Stimulated activated naive CD8-positive, alpha-beta T cell treated with anti-CD3 and anti-CD28 coated beads, Interleukin-15, amount 100 ng/mL, for 72 hours (primary cell): Measurements from ENCODE around the gene PILRA.
"Not testable (repeated sequence)": the region's sequence is repeated elsewhere in the genome, so short reads cannot be mapped to it uniquely, and the experiment has no call there.

Experiments
- ATAC-seq: fragments of 150-1000 bp; cut with Tn5 transposase; 2 replicates; pipeline ENCODE4 v1.10.0; 2021; ENCODE audit warnings: mild to moderate bottlenecking, moderate library complexity
- DNase-seq, 2 donors: peaks; one replicate each; pipeline ENCODE4 v3.0.0; 2021 to 2022
- H3K27ac Mint-ChIP-seq, 2 donors: one replicate each; pipeline ENCODE4 v1.8.0; 2022; ENCODE audit warnings: mild to moderate bottlenecking in 2 of 2, mixed read lengths in 2 of 2, moderate library complexity in 2 of 2
- H3K27me3 Mint-ChIP-seq: one replicate; pipeline ENCODE4 v1.8.0; 2022; ENCODE audit warnings: mixed read lengths
- H3K4me1 Mint-ChIP-seq: one replicate; pipeline ENCODE4 v1.8.0; 2022; ENCODE audit warnings: mild to moderate bottlenecking, mixed read lengths
- H3K4me3 Mint-ChIP-seq, 2 donors: one replicate each; pipeline ENCODE4 v1.8.0; 2022; ENCODE audit warnings: mild to moderate bottlenecking in 2 of 2, mixed read lengths in 2 of 2, moderate library complexity in 1 of 2
- H3K9me3 Mint-ChIP-seq, 2 donors: one replicate each; pipeline ENCODE4 v1.8.0; 2022; ENCODE audit warnings: mixed read lengths in 2 of 2

PILRA gene

DNA sequence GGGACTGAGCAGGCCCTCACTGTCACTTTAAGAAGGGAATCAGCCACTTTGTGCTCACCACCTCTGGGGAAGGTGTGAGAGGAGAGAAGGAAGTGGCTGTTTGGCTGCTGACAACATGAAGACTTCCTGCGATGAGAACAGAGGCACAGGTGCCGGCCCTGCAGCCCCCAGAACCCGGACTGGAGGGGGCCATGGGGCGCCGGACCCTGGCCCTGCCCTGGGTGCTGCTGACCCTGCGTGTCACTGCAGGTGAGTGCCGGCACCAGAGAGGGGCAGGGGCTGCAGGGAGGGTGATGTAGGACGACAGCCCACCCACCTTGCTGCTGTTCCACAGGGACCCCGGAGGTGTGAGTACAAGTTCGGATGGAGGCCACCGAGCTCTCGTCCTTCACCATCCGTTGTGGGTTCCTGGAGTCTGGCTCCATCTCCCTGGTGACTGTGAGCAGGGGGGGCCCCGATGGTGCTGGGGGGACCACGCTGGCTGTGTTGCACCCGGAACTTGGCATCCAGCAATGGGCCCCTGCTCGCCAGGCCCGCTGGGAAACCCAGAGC is 21.0 kb upstream of the PILRA start:
- peak overlapping the region; percentile 33 to 86 for H3K27ac Mint-ChIP-seq
- ATAC-seq: peak; percentile 81
- peaks cover 53% of the 10 kb centered on the region for H3K4me1 Mint-ChIP-seq
- not testable (repeated sequence) for DNase-seq, H3K27me3 Mint-ChIP-seq, H3K9me3 Mint-ChIP-seq
- peak overlapping the region in 1 of 2 donors; percentile 90 for H3K4me3 Mint-ChIP-seq

DNA sequence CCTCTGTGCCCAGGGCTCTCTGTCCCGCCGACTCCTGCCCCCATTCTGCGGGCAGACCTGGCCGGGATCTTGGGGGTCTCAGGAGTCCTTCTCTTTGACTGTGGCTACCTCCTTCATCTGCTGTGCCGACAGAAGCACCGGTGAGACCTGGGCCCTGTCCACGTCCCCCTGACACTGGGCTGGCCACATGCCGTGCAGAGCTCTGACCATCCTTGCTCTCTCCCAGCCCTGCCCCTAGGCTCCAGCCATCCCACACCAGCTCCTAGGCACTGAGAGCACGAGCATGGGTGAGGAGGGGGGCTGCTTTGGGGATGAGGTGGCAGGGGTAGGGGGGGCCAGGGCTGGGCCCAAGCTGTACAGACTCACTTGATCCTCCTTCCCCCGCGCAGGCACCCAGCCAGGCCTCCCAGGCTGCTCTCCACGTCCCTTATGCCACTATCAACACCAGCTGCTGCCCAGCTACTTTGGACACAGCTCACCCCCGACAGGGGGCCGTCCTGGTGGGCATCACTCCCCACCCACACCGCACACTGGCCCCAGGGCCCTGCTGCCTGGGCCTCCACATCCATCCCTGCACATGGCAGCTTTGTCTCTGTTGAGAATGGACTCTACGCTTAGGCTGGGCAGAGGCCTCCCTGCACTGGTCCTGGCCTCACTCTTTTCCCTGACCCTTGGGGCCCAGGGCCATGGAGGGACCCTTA is 20.2 kb upstream of the PILRA start:
- Mint-ChIP-seq H3K4me3 (peak overlapping the region; percentile 70 to 90), H3K9me3 (no peaks in the 10 kb centered on the region)
- ATAC-seq: peak; percentile 13

DNA sequence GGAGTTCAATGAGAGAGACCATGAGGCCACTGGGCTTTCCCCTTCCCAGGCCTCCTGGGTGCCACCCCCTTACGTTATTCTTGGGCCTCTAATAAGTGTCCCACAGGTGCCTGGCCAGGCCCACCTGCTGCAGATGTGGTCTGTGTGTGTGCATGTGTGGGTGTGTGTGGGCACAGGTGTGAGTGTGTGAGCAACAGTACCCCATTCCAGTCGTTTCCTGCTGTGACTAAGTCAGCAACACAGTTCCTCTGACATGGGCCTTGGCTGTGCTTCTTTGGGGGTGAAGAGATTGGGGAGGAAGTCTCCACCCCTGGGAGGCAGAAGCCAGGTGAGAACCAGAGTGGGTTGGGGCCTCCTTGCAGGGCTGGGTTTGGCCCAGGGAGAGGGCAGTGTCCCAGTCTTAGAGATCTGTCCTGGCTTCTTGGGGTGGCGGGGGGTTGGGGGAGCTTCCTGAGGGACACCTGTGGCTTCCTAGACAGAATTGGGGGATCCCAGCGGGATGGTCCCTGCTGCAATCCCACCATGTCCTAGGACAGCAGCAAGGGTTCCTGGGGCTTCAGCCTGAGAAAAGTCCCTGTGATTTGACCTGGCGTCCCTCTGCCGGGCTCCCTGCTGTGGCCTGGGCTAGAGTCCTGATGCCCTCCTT is 19.5 kb upstream of the PILRA start:
- Mint-ChIP-seq H3K27ac (peak overlapping the region; percentile 62 to 93), H3K4me3 (peak overlapping the region; percentile 70 to 90), H3K4me1 (peaks cover 54% of the 10 kb centered on the region), H3K9me3 (no peaks in the 10 kb centered on the region), H3K27me3 (no peaks in the 10 kb centered on the region)
- DNase-seq (peak in 1 of 2 donors; percentile 37), ATAC-seq (peak; percentile 69)

More for the DNA sequence above, 20.2 kb upstream of the PILRA start:
- Mint-ChIP-seq H3K27me3 (no peaks in the 10 kb centered on the region), H3K4me1 (peaks cover 54% of the 10 kb centered on the region), H3K27ac (peak overlapping the region; percentile 62 to 93)
- no peak for DNase-seq

DNA sequence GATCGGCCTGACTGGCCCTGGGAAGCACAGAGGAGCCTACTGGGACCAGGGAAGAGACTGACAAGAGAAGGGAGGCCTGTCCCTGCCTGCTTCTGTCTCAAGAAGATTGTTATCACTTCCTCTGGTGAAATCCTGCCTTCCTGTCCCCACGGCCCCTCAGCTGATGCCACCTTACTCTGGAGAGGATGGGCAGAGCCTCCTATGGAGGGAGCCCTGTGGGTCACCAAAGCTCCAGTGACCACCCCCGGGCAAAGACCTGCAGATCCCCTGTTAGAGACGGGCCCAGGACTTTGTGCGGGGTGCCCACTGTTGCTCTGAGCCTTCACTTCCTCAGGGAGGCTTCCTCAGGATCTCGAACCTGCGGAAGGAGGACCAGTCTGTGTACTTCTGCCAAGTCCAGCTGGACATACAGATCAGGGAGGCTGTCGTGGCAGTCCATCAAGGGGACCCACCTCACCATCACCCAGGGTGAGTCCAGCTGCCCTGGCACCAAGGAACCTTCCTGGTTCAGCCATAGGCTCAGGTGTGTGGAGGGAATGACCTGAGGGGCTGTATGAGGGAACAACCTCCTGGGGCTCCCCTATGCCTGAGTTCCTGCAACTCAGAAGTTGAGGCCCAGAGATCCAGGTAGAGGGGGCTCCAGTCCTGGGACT is 16.7 kb upstream of the PILRA start:
- Mint-ChIP-seq H3K27me3 (no peaks in the 10 kb centered on the region), H3K9me3 (no peaks in the 10 kb centered on the region), H3K4me1 (peaks cover 33% of the 10 kb centered on the region), H3K27ac (peak overlapping the region in 1 of 2 donors; percentile 87), H3K4me3 (no peak overlapping the region)
- DNase-seq: no peak
- ATAC-seq: no peak

DNA sequence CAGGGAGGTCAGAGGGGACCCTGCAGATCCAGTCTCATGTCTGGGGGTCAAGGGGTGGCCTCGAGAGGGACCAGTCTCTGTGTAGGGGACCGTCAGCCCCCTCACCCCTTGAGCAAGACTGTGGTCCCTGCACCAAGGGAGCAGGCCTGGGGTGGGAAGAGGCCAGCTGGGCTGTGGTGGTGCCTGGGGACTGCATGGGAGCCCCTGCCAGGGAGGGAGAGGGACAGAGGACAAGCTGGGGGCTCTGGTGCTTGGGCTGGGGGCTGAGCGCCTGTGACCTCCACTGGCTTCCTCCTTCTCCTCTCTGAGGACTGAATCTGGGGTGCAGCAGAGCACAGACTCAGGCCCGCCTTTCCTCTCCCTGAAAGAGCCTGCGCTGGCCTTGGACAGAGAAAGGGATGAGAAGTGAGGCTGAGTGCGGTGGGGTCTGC is 16.1 kb upstream of the PILRA start:
- Mint-ChIP-seq H3K27ac (peak overlapping the region in 1 of 2 donors; percentile 87), H3K9me3 (no peaks in the 10 kb centered on the region), H3K27me3 (no peaks in the 10 kb centered on the region), H3K4me3 (no peak overlapping the region), H3K4me1 (peaks cover 27% of the 10 kb centered on the region)
- DNase-seq: no peak
- no peak for ATAC-seq

DNA sequence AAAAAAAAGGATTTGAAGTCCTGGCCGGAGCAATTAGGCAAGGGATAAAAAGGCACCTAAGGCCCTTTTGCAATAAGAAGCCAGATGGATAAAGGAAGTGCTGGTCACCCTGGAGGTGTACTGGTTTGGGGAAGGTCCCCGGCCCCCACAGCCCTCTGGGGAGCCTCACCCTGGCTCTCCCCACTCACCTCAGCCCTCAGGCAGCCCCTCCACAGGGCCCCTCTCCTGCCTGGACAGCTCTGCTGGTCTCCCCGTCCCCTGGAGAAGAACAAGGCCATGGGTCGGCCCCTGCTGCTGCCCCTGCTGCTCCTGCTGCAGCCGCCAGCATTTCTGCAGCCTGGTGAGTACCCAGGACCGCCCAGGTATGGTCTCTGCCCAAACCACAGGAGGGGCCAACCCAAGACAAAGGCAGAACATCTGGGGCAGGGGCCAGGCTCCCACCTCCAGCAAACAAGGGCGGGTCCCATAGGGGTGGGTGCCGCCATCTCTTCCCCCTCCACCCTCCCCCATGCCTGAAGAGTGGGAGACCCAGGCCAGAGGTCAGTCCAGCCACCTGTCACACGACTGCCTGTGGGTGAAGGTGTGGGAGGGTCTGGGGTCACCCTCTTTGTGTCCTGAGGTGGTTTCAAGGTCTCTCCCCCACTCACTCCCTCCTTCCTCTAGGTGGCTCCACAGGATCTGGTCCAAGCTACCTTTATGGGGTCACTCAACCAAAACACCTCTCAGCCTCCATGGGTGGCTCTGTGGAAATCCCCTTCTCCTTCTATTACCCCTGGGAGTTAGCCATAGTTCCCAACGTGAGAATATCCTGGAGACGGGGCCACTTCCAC is 15.0 kb upstream of the PILRA start, which contains the start of gene PILRB:
PILRB (plus strand) TSS at position 91 of the 830 bp plus-strand sequence; CDS start at position 277, 186 bp downstream.
- no peaks in the 10 kb centered on the region for H3K27me3 Mint-ChIP-seq
- peaks cover 16% of the 10 kb centered on the region for H3K4me1 Mint-ChIP-seq
- no peaks in the 10 kb centered on the region for H3K9me3 Mint-ChIP-seq
- no peak within 1 kb of the TSS for H3K4me3 Mint-ChIP-seq
- ATAC-seq: no peak
- DNase-seq: no peak
- peak within 1 kb of the TSS in 1 of 2 donors; percentile 87 for H3K27ac Mint-ChIP-seq

DNA sequence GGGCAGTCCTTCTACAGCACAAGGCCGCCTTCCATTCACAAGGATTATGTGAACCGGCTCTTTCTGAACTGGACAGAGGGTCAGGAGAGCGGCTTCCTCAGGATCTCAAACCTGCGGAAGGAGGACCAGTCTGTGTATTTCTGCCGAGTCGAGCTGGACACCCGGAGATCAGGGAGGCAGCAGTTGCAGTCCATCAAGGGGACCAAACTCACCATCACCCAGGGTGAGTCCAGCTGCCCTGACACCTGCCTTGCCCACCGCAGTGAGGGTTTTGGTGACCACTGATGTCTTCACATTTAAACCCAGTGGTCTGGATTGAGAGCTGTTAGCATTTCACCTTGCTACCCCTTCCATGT is 14.5 kb upstream of the PILRA start:
- H3K4me1 Mint-ChIP-seq: peaks cover 16% of the 10 kb centered on the region
- no peaks in the 10 kb centered on the region for H3K27me3 Mint-ChIP-seq
- H3K9me3 Mint-ChIP-seq: no peaks in the 10 kb centered on the region
- peak overlapping the region in 1 of 2 donors; percentile 27 for H3K27ac Mint-ChIP-seq
- ATAC-seq (no peak), DNase-seq (no peak)
- H3K4me3 Mint-ChIP-seq: no peak overlapping the region

DNA sequence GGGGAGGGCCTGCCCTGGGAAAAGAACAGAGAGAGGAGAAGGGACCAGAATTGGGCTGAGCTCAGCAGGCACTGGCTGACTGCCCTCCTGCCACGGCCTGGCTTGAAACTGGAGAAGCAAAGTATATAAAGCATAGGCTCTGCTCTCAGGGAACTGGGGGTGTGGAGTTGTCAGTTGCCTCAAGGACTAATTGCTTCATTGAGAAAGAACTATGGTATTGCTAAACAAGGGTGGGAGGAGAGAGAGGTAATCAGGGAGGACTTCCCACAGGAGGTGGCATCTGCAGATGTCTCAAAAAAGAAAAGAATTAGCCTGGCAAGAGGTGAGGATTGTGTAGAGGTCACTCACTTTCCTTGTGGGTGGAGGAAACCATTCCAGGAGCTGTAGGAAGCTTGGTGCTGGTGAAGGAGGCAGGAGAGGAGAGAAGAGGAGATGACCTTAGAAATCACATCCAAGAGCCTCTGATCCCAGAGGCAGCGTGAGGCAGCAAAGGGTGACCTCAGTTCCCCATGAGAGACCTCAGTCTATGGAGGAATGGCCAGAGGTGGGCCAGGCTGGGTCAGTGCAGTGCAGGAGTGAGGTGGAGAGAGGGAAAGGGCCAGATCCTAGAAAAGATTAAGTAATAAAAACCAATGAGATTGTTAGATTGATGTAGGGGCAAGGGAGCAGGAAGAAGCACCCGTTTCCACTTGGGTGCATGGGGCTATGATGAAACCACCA is 13.0 kb upstream of the PILRA start:
- H3K27ac Mint-ChIP-seq: peak overlapping the region in 1 of 2 donors; percentile 63
- H3K4me3 Mint-ChIP-seq: no peak overlapping the region
- DNase-seq (no peak), ATAC-seq (no peak)
- H3K4me1 Mint-ChIP-seq: peaks cover 26% of the 10 kb centered on the region
- no peaks in the 10 kb centered on the region for H3K27me3 Mint-ChIP-seq
- no peaks in the 10 kb centered on the region for H3K9me3 Mint-ChIP-seq

DNA sequence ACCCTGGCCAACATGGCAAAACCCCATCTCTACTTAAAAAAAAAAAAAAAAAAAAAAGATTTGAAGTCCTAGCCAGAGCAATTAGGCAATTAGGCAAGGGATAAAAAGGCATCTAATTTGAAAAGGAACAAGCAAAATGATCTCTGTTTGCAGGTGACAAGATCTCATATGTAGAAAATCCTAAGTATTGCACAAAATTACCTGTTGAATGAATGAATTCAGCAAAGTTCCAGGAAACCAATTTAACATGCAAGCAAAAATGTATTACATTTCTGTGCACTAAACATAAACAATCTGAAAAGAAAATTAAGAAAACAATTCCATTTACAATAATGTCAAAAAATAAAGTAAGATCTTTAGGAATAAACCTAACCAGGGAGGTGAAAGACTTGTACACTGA is 10.2 kb upstream of the PILRA start:
- peak overlapping the region; percentile 12 to 67 for H3K27ac Mint-ChIP-seq
- H3K9me3 Mint-ChIP-seq: no peaks in the 10 kb centered on the region
- no peak overlapping the region for H3K4me3 Mint-ChIP-seq
- no peak for DNase-seq
- no peaks in the 10 kb centered on the region for H3K27me3 Mint-ChIP-seq
- no peak for ATAC-seq
- H3K4me1 Mint-ChIP-seq: peaks cover 47% of the 10 kb centered on the region

DNA sequence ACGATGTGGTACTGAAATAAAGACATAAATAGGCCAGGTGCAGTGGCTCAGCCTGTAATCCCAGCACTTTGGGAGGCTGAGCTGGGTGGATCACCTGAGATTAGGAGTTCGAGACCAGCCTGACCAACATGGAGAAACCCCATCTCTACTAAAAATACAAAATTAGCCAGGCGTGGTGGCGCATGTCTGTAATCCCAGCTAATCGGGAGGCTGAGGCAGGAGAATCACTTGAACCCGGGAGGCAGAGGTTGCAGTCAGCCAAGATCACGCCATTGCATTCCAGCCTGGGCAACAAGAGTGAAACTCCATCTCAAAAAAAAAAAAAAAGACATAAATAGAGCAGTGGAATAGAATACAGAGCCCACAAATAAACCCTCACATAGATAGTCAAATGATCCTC is 9.5 kb upstream of the PILRA start:
- not testable (repeated sequence) for H3K9me3 Mint-ChIP-seq, H3K27me3 Mint-ChIP-seq, ATAC-seq, DNase-seq, H3K4me3 Mint-ChIP-seq
- peak overlapping the region in 1 of 2 donors; percentile 42 for H3K27ac Mint-ChIP-seq
- H3K4me1 Mint-ChIP-seq: peaks cover 53% of the 10 kb centered on the region

DNA sequence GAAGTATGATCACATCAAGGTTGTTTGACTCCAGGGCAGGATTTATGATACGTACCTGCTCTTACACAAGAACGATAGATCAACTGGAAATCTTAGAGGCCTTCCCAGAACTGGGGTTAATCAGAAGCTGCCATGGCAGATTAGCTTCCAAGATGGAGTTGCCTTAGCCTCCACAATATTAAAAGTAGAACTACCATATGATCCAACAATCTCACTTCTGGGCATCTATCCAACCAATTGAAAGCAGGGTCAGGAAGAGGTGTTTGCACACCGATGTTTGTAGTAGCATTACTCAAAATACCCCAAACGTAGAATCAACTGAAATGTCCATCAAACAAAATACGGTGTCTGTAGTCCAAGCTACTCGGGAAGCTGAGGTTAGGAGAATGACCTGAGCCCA is 8.8 kb upstream of the PILRA start:
- DNase-seq: no peak
- Mint-ChIP-seq H3K4me3 (no peak overlapping the region), H3K4me1 (peaks cover 58% of the 10 kb centered on the region), H3K27ac (no peak overlapping the region), H3K9me3 (no peaks in the 10 kb centered on the region), H3K27me3 (no peaks in the 10 kb centered on the region)
- ATAC-seq: no peak

DNA sequence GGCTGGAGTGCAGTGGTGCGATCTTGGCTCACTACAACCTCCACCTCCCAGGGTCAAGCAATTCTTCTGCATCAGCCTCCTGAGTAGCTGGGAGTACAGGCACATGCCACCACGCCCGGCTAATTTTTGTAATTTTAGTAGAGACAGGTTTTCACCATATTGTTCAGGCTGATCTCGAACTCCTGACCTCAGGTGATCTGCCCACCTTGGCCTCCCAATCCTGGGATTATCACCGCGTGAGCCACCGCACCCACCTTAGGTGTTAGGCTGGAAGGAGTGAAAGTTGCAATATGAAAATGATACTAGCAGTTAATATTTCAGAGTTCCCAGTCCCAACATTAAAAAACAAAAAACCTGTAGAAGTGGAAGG is 7.3 kb upstream of the PILRA start:
- not testable (repeated sequence) for H3K9me3 Mint-ChIP-seq, H3K27me3 Mint-ChIP-seq, DNase-seq, ATAC-seq
- Mint-ChIP-seq H3K4me3 (peak overlapping the region; percentile 37 to 52), H3K27ac (peak overlapping the region; percentile 36 to 95), H3K4me1 (peaks cover 63% of the 10 kb centered on the region)

DNA sequence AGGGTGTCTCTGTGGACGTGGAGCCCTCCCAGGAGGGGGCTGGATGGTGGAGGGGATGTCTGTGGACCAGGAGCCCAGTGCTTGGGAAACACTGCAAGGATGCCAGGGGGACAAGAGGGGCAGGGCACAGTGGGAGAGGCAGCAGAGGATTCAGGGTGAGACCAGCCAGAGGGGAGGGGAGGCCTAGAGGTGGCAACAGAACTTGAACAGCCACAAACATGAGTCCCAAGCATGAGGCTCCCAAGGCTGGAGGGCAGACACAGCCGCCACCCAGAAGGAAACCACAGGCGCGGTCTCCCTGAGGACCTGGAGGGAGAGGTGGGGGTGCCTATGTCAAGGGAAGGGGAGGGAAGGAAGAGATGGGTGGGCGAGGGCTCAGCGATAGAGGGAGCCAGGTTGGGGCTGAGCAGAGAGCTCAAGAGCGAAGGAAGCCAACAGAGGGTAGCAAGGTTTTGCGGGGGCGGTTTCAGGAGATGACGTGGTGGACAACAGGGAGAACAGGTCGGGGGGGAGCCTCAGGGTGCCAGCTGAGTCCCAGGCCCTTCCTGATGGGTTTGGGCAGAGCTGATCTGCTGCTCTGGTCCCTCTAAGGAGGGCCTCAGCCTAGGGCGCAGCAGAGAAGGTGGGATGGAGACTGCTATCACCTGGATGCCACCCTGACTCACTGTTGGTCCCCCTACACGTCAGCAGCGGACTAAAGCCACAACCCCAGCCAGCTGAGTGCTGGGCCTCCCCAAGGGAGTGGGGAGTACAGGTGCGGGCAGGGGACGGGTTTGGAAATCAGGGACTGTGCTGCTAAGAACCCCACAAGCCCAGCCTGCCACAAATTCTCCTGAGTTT is 6.7 kb upstream of the PILRA start:
- Mint-ChIP-seq H3K27me3 (no peaks in the 10 kb centered on the region), H3K9me3 (no peaks in the 10 kb centered on the region), H3K27ac (peak overlapping the region; percentile 36 to 95), H3K4me3 (peak overlapping the region; percentile 37 to 52), H3K4me1 (peaks cover 69% of the 10 kb centered on the region)
- peak in 1 of 2 donors; percentile 43 for DNase-seq
- ATAC-seq: peak; percentile 58

DNA sequence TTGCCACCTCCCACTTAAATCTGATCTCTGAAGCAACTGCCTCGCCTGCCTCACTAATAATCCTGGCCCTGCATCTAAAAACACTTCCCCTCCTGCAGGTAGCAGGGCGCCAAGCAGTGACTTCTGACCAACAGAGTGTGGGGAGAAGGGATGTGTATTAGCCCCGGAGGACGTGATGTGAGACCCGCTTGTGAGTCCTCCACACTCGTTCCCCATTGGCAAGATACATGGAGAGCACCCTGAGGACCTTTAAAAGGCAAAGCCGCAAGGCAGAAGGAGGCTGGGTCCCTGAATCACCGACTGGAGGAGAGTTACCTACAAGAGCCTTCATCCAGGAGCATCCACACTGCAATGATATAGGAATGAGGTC is 6.1 kb upstream of the PILRA start:
- Mint-ChIP-seq H3K27me3 (no peaks in the 10 kb centered on the region), H3K27ac (peak overlapping the region in 1 of 2 donors; percentile 34), H3K4me3 (no peak overlapping the region), H3K4me1 (peaks cover 75% of the 10 kb centered on the region), H3K9me3 (no peaks in the 10 kb centered on the region)
- no peak for DNase-seq
- ATAC-seq: no peak
